Small intestine (tissue), 7 donors: ENCODE results near the gene SPATA13. TPM values are rescaled to one million over a fixed set of nuclear protein-coding genes. Genes with fewer than 3 reads are reported as not detected.
"Not testable (repeated sequence)": the region's sequence is repeated elsewhere in the genome, so short reads cannot be mapped to it uniquely, and the experiment has no call there.

Experiments
- DNase-seq, 2 donors: peaks; one replicate each; pipeline versions ENCODE4 v3.0.0 to v3.0.0-alpha.2; 2013
- FAIRE-seq: peaks from 2 replicates; lab custom pipeline; 2012; peaks lifted over from hg19 to GRCh38; lab: Jason Lieb, UNC
- H3K27ac ChIP-seq, 3 donors: one replicate each; pipeline ENCODE4 v1.5.1; 2013; ENCODE audit warnings: low read length in 2 of 3, mild to moderate bottlenecking in 2 of 3, control low read depth in 1 of 3, inconsistent platforms in 1 of 3, low read depth in 1 of 3, moderate library complexity in 1 of 3
- H3K27me3 ChIP-seq, 3 donors: one replicate each; pipeline ENCODE4 v1.6.1; 2013; ENCODE audit warnings: low read length in 3 of 3, inconsistent platforms in 1 of 3; ENCODE audit not compliant: control insufficient read depth in 3 of 3, insufficient read depth in 3 of 3
- H3K36me3 ChIP-seq, 3 donors: one replicate each; pipeline ENCODE4 v1.6.1; 2013; ENCODE audit warnings: low read length in 3 of 3, inconsistent platforms in 1 of 3, low read depth in 1 of 3, mild to moderate bottlenecking in 1 of 3, moderate library complexity in 1 of 3; ENCODE audit not compliant: control insufficient read depth in 3 of 3, insufficient read depth in 2 of 3
- H3K4me1 ChIP-seq, 3 donors: one replicate each; pipeline ENCODE4 v1.6.1; 2013; ENCODE audit warnings: low read length in 2 of 3, inconsistent platforms in 1 of 3, low read depth in 1 of 3, mild to moderate bottlenecking in 1 of 3, moderate library complexity in 1 of 3; ENCODE audit not compliant: control insufficient read depth in 3 of 3, insufficient read depth in 2 of 3
- H3K4me3 ChIP-seq, 3 donors: one replicate each; pipeline ENCODE4 v1.5.1; 2013; ENCODE audit warnings: low read length in 3 of 3, control low read depth in 1 of 3, inconsistent platforms in 1 of 3, low read depth in 1 of 3, mild to moderate bottlenecking in 1 of 3, moderate library complexity in 1 of 3
- H3K9me3 ChIP-seq, 2 donors: one replicate each; pipeline ENCODE4 v1.6.1; 2013; ENCODE audit warnings: low read depth in 1 of 2, low read length in 1 of 2; ENCODE audit not compliant: control insufficient read depth in 2 of 2, insufficient read depth in 1 of 2
- WGBS, 3 donors: extraction: QIAGEN DNeasy Blood & Tissue Kit; methylation state at CpG; one replicate each; pipeline ENCODE4 v1.1.7; 2013; 5-methylcytosine and 5-hydroxymethylcytosine counted together
- polyA plus RNA-seq, 4 donors: library from polyadenylated mRNA; stranded (reverse) in 3 of 4; unstranded in 1 of 4; fragments of 200-250 nt in 3 of 4; fragments of 120-200 nt in 1 of 4; gene quantifications; one replicate each; pipeline versions ENCODE4 v1.2.1 to v1.2.3, GENCODE V29; 2013
- donor health status: healthy with polysubstance abuse.
- donor health status: control.
- donor health status: control.
- donor health status: Bipolar disorder and iron deficiency.
- donor health status: healthy.

Gene SPATA13
- polyA plus RNA-seq, 4 donors: 10.0 to 57.0 (median 15.0) TPM

DNA sequence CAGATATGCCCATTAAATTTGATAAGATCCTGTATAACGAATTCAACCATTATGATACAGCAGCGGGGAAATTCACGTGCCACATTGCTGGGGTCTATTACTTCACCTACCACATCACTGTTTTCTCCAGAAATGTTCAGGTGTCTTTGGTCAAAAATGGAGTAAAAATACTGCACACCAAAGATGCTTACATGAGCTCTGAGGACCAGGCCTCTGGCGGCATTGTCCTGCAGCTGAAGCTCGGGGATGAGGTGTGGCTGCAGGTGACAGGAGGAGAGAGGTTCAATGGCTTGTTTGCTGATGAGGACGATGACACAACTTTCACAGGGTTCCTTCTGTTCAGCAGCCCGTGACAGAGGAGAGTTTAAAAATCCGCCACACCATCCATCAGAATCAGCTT, 160.9 kb downstream of the SPATA13 start:
- WGBS, 3 donors: 81 to 85% (median 82%) methylated on average over 8 of the region's 8 CpGs

GRCh38 chr13:24322470-24322869, 161.9 kb downstream of the SPATA13 start:
- H3K27me3 ChIP-seq, H3K36me3 ChIP-seq, DNase-seq, H3K27ac ChIP-seq, H3K4me3 ChIP-seq, H3K9me3 ChIP-seq, FAIRE-seq, H3K4me1 ChIP-seq: not testable (repeated sequence)
- WGBS, 3 donors: 17 to 46% (median 41%) methylated on average over 2 of the region's 2 CpGs

More for the DNA sequence above, 160.9 kb downstream of the SPATA13 start:
- not testable (repeated sequence) for FAIRE-seq, H3K4me1 ChIP-seq, H3K4me3 ChIP-seq, H3K27ac ChIP-seq, DNase-seq, H3K36me3 ChIP-seq, H3K9me3 ChIP-seq, H3K27me3 ChIP-seq

- WGBS, 3 donors: 68 to 80% (median 69%) methylated on average over 28 of the region's 28 CpGs
- H3K27me3 ChIP-seq: peaks cover 0 to 5% (median 2%) of the 10 kb centered on the region in 3 donors
- no peak for FAIRE-seq
- no peaks in the 10 kb centered on the region for H3K36me3 ChIP-seq
- H3K27ac ChIP-seq: no peak overlapping the region
- no peaks in the 10 kb centered on the region for H3K4me1 ChIP-seq
- no peaks in the 10 kb centered on the region for H3K9me3 ChIP-seq
- H3K4me3 ChIP-seq: no peak overlapping the region
- no peak for DNase-seq
Observed at GRCh38 chr13:24323036-24323738, 162.7 kb downstream of the SPATA13 start.

GRCh38 chr13:24323739-24324075, 163.2 kb downstream of the SPATA13 start:
- H3K4me1 ChIP-seq: no peaks in the 10 kb centered on the region
- DNase-seq (peak in 1 of 2 donors; percentile 47), FAIRE-seq (no peak)
- no peak overlapping the region for H3K4me3 ChIP-seq
- H3K9me3 ChIP-seq: no peaks in the 10 kb centered on the region
- H3K36me3 ChIP-seq: no peaks in the 10 kb centered on the region
- 13 to 53% (median 22%) methylated on average over 5 of the region's 5 CpGs for WGBS, 3 donors
- H3K27ac ChIP-seq: no peak overlapping the region
- H3K27me3 ChIP-seq: peaks cover 0 to 5% (median 2%) of the 10 kb centered on the region in 3 donors

- H3K9me3 ChIP-seq, H3K27me3 ChIP-seq, H3K4me3 ChIP-seq, FAIRE-seq, DNase-seq, H3K27ac ChIP-seq, H3K36me3 ChIP-seq, H3K4me1 ChIP-seq: not testable (repeated sequence)
- 68 to 86% (median 79%) methylated on average over 23 of the region's 23 CpGs for WGBS, 3 donors
Observed at GRCh38 chr13:24327598-24327997, 167.1 kb downstream of the SPATA13 start.

GRCh38 chr13:24328145-24328544, 167.6 kb downstream of the SPATA13 start:
- peak in 1 of 2 donors; percentile 16 for DNase-seq
- Histone ChIP-seq H3K4me3 (peak overlapping the region in 1 of 3 donors; percentile 35), H3K4me1 (no peaks in the 10 kb centered on the region), H3K9me3 (no peaks in the 10 kb centered on the region), H3K27me3 (peaks cover 0 to 5% (median 2%) of the 10 kb centered on the region in 3 donors), H3K36me3 (no peaks in the 10 kb centered on the region), H3K27ac (no peak overlapping the region)
- 18 to 31% (median 18%) methylated on average over 34 to 38 of the region's 38 CpGs for WGBS, 3 donors
- FAIRE-seq: no peak

GRCh38 chr13:24338721-24339120, 178.2 kb downstream of the SPATA13 start:
- FAIRE-seq: no peak

DNA sequence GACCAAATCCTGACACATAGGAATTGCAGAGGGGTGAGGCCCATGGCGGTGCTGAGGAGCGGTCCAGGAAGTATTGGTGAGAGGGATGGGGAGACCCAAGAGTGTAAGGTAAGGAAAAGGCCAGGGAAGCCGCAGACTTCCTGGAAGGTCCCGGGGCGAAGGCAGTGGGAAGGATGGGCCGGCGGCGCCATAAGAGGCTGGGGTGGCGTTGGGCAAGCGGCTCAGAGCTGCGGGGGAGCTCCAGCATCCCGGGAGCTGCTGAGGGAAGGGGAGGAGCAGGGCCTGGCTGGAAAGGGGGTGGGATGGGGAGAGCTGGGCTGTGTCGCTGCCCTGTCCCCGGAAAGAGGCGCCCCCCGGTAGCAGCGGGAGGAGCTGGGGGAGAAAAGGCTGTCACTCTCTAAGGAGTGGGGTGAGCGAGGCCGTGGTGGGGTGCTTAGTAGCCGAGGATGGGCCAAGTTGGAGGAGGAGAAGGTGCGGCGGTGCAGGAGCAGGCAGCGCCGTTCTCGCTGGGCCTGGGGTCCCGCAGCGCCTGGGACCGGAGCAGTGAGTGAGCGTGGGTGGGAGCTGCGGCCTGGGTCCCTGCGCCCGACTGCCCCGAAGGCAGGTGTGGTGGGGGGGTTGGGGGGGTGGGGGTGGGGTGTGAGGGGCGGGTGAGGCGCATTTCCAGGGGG, 179.6 kb downstream of the SPATA13 start:
- no peak for FAIRE-seq
- Histone ChIP-seq H3K27me3 (peaks cover 0 to 2% (median 0%) of the 10 kb centered on the region in 3 donors), H3K27ac (no peak overlapping the region), H3K4me3 (no peak overlapping the region), H3K36me3 (no peaks in the 10 kb centered on the region), H3K9me3 (peaks cover 0 to 2% of the 10 kb centered on the region in 2 donors), H3K4me1 (no peaks in the 10 kb centered on the region)
- WGBS, 3 donors: 77 to 91% (median 81%) methylated on average over 30 to 35 of the region's 35 CpGs
- DNase-seq: no peak

More at GRCh38 chr13:24338721-24339120, 178.2 kb downstream of the SPATA13 start:
- H3K27ac ChIP-seq: no peak overlapping the region
- H3K27me3 ChIP-seq: peaks cover 0 to 3% (median 0%) of the 10 kb centered on the region in 3 donors
- WGBS, 3 donors: 92 to 97% (median 96%) methylated on average over 35 to 36 of the region's 36 CpGs
- H3K9me3 ChIP-seq: peaks cover 0 to 2% of the 10 kb centered on the region in 2 donors
- no peak for DNase-seq
- H3K4me3 ChIP-seq: no peak overlapping the region
- no peaks in the 10 kb centered on the region for H3K36me3 ChIP-seq
- no peaks in the 10 kb centered on the region for H3K4me1 ChIP-seq
